ENCODE data around the gene ZBTB49.

Gene ZBTB49

GRCh38 chr4:4281787-4282186 is 8.3 kb upstream of the ZBTB49 start:
- no peak overlapping the region for H3K4me3 ChIP-seq
- H3K27ac ChIP-seq, result no peak overlapping the region
- no peak for DNase-seq (ENCODE audit: low spot score)
- no peak for TF ChIP-seq CTCF (IDR thresholded peaks at IDR 0.05)

- Histone ChIP-seq H3K4me3 (no peak overlapping the region), H3K27ac (no peak overlapping the region)
- TF ChIP-seq CTCF (IDR thresholded peaks at IDR 0.05), result no peak
- DNase-seq (ENCODE audit: low spot score), result no peak
These were observed 5.0 kb upstream of the ZBTB49 start for GRCh38 chr4:4284827-4285618.

GRCh38 chr4:4288098-4288497 is 2.0 kb upstream of the ZBTB49 start:
- Histone ChIP-seq H3K4me3 (no peak overlapping the region), H3K27ac (no peak overlapping the region)
- TF ChIP-seq CTCF (IDR thresholded peaks at IDR 0.05), result no peak
- DNase-seq (ENCODE audit: low spot score), result no peak

- DNase-seq (ENCODE audit: low spot score), result no peak
- TF ChIP-seq CTCF (IDR thresholded peaks at IDR 0.05), result no peak
- Histone ChIP-seq H3K4me3 (peak overlapping the region; percentile 75), H3K27ac (no peak overlapping the region)
These were observed 996 bp upstream of the ZBTB49 start for GRCh38 chr4:4289055-4289454.

GRCh38 chr4:4289597-4289940 is 482 bp upstream of the ZBTB49 start:
- H3K27ac ChIP-seq, result peak overlapping the region; percentile 58 to 66
- peak overlapping the region; percentile 75 for H3K4me3 ChIP-seq
- DNase-seq (ENCODE audit: low spot score), result no peak
- TF ChIP-seq CTCF (IDR thresholded peaks at IDR 0.05), result no peak

GRCh38 chr4:4293279-4293678 is 3.2 kb downstream of the ZBTB49 start:
- TF ChIP-seq CTCF (IDR thresholded peaks at IDR 0.05), result no peak
- Histone ChIP-seq H3K4me3 (no peak overlapping the region), H3K27ac (no peak overlapping the region)
- DNase-seq (ENCODE audit: low spot score), result no peak

- Histone ChIP-seq H3K27ac (no peak overlapping the region), H3K4me3 (no peak overlapping the region)
- DNase-seq (ENCODE audit: low spot score), result peak; percentile 22
- TF ChIP-seq CTCF (IDR thresholded peaks at IDR 0.05), result no peak
These were observed 6.3 kb downstream of the ZBTB49 start for GRCh38 chr4:4296283-4296846.
